H1 (cell line): Measurements from ENCODE around the gene DCANP1. TPM values are rescaled to one million over a fixed set of nuclear protein-coding genes. Genes with fewer than 3 reads are reported as not detected.

Source experiments
- CEBPB ChIP-seq: IDR thresholded peaks from 2 replicates; pipeline ENCODE4 v1.6.1; 2012; ENCODE audit warnings: low read depth, low read length
- EP300 ChIP-seq, 2 experiments: IDR thresholded peaks; 1 replicate in 1 of 2; 2 replicates in 1 of 2; pipeline ENCODE4 v1.6.1; 2011 to 2012; ENCODE audit warnings: low read depth in 2 of 2, low read length in 2 of 2, mild to moderate bottlenecking in 2 of 2, borderline replicate concordance in 1 of 2, inconsistent platforms in 1 of 2, moderate library complexity in 1 of 2
- SAP30 ChIP-seq: fragments of 300-600 bp; sonication (generic); IDR thresholded peaks from 2 replicates; pipeline ENCODE4 v1.7.1; 2012; ENCODE audit warnings: low read length, moderate library complexity, mild to moderate bottlenecking, inconsistent platforms; ENCODE audit not compliant: insufficient read depth, insufficient replicate concordance
- polyA plus RNA-seq, 7 experiments: library from polyadenylated mRNA; depleted of rRNA in 3 of 7; stranded (reverse) in 5 of 7; unstranded in 2 of 7; fragments of >200 nt in 5 of 7; fragments of 200-250 nt in 2 of 7; gene quantifications; 1 replicate in 5 of 7; 2 replicates in 1 of 7; 4 replicates in 1 of 7; pipeline versions ENCODE4 v1.2.1 to v1.2.3, GENCODE V29; 2011 to 2013; ENCODE audit warnings: missing spikeins in 2 of 7, mixed read lengths in 2 of 7
- total RNA-seq: library from RNA; stranded (reverse); fragmentation: NEBNext Ultra II Directional; extraction: Animal tissue kit (Norgen Biotek cat#: 25700); gene quantifications from 2 replicates; pipeline ENCODE4 v1.2.1, GENCODE V29; 2021

The DCANP1 gene
- total and polyA plus RNA-seq, 2 of the 8 experiments (the other 6 are each of a cell fraction or from before 2014, with no cell fraction given): not detected

GRCh38 chr5:135458356-135458755, 11.2 kb upstream of the DCANP1 start (continued):
- TF ChIP-seq EP300 (IDR thresholded peaks at IDR 0.05; ENCODE audit: borderline replicate concordance in 1 of 2, low read depth in 2 of 2, low read length in 2 of 2) (no peak), SAP30 (no peak), CEBPB (no peak)
